Islet precursor cell (in vitro differentiated cells): ENCODE data around the gene UQCC5.

Source experiments
- DNase-seq: peaks from one replicate; pipeline ENCODE4 v3.0.0-alpha.2; 2018

UQCC5 gene, protein sequence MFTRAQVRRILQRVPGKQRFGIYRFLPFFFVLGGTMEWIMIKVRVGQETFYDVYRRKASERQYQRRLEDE

DNA sequence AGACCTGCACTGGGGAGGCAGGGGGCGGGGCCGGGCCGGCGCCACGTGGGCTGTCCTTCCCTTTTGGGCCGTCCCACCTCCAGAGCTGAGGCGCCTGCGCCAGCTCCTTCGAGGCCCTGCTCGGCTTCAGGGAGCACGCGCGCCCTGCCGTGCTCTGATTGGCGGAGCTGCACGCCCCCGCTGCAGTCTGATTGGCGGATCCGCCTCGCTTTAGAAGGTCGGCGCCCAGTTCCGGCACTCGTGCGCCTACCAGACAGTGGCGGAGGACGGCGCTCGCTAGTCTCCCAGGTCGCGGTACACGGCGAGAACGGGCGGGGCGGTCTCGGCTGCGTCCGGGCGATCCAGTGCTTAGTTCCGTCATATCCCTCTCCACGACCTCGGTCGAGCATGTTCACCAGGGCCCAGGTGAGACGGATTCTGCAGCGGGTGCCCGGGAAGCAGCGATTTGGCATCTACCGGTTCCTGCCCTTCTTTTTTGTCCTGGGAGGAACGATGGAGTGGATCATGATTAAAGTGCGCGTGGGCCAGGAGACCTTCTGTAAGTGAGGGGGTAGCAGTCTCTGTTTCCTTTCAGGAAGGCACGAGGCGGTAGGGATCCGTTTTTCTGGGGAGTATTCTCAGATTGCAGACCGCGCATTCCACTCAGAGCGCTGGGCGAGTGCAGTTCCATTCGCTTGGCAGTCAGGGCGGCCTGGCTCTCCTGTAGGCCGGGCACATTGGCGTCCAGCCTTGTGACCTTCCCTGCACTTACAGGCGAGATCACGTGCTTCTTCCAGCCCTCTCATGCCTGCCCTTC lies at the start of gene UQCC5:
UQCC5 (plus strand) TSS at position 237 of the 796 bp plus-strand sequence; CDS start at position 388, 151 bp downstream.
- DNase-seq, result peak; percentile 99

DNA sequence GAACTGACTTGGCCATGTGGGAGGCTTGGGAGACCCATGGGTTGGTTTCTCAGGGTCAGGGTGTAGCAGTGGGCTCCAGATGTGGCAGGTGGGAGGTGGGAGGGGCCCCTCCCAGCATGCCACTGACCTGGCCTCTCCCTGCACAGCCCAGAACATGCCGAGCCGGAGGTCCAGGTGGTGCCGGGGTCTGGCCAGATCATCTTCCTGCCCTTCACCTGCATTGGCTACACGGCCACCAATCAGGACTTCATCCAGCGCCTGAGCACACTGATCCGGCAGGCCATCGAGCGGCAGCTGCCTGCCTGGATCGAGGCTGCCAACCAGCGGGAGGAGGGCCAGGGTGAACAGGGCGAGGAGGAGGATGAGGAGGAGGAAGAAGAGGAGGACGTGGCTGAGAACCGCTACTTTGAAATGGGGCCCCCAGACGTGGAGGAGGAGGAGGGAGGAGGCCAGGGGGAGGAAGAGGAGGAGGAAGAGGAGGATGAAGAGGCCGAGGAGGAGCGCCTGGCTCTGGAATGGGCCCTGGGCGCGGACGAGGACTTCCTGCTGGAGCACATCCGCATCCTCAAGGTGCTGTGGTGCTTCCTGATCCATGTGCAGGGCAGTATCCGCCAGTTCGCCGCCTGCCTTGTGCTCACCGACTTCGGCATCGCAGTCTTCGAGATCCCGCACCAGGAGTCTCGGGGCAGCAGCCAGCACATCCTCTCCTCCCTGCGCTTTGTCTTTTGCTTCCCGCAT lies 49.2 kb upstream of the UQCC5 start:
- no peak for DNase-seq

DNA sequence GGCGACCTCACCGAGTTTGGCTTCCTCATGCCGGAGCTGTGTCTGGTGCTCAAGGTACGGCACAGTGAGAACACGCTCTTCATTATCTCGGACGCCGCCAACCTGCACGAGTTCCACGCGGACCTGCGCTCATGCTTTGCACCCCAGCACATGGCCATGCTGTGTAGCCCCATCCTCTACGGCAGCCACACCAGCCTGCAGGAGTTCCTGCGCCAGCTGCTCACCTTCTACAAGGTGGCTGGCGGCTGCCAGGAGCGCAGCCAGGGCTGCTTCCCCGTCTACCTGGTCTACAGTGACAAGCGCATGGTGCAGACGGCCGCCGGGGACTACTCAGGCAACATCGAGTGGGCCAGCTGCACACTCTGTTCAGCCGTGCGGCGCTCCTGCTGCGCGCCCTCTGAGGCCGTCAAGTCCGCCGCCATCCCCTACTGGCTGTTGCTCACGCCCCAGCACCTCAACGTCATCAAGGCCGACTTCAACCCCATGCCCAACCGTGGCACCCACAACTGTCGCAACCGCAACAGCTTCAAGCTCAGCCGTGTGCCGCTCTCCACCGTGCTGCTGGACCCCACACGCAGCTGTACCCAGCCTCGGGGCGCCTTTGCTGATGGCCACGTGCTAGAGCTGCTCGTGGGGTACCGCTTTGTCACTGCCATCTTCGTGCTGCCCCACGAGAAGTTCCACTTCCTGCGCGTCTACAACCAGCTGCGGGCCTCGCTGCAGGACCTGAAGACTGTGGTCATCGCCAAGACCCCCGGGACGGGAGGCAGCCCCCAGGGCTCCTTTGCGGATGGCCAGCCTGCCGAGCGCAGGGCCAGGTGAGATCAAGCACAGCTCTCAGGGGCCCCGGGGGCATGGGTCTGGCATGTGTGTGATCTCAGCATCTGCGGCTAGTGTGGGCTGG lies 48.4 kb upstream of the UQCC5 start:
- DNase-seq, result no peak

DNA sequence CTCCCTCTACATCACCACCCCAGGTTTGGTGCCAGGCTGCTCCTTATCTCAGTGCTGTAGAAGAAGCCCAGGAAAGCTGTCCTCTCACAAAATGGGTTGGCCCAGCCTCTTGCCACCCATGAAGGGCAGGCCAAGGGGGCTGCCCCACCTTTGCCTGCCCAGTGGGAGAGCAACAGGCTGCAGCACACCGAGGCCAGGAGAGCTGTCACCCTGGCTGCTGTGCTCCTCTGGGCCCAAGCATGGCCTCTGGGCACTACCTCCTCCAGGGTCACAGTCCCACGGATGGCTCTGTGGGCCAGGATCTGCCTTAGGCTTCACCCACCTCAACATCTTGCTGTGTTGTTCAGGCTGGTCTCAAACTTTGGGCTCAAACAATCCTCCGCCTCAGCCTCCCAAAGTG lies 47.7 kb upstream of the UQCC5 start:
- DNase-seq, result no peak

DNA sequence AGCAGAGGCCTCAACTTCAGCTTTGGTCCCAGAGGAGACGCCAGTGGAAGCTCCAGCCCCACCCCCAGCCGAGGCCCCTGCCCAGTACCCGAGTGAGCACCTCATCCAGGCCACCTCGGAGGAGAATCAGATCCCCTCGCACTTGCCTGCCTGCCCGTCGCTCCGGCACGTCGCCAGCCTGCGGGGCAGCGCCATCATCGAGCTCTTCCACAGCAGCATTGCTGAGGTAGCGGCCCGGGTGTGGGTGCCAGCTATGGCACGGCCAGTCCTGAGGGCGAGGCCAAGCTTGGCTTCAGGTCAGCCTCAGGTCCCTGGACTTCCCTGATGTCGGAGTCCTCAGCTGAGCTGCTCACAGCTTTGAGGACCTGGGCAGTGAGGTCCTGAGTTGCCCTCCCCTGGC lies 47.0 kb upstream of the UQCC5 start:
- DNase-seq, result no peak

DNA sequence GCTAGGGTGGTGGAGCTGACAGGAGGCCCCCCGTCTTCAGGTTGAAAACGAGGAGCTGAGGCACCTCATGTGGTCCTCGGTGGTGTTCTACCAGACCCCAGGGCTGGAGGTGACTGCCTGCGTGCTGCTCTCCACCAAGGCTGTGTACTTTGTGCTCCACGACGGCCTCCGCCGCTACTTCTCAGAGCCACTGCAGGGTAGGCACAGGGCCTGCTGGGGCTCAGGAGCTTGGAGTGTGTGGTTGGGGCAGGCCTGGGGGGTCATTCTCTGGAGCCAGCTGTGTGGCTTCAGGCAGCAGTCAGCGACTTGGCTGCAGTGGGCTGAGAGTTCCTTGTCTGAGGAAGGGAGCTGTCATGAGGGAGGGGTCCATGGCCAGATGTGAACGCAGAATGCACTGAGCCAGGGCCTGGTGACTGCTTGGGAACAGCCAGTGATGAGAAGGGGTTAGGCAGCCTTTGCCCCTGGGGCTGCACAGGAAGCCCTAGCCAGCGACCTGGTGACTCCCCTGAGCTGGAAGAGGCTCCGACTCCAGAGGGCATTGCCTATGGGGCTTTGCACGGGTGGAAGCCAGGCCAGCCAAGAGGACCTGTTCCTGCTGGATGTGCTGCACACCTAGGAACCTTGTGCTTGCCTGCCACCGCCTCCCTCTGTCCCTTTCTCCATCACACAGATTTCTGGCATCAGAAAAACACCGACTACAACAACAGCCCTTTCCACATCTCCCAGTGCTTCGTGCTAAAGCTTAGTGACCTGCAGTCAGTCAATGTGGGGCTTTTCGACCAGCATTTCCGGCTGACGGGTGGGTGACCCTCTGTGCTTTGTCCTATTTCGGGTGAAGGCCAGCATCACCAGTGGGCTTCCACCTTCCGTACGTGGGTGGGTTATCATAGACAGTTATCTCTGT lies 46.1 kb upstream of the UQCC5 start:
- no peak for DNase-seq

DNA sequence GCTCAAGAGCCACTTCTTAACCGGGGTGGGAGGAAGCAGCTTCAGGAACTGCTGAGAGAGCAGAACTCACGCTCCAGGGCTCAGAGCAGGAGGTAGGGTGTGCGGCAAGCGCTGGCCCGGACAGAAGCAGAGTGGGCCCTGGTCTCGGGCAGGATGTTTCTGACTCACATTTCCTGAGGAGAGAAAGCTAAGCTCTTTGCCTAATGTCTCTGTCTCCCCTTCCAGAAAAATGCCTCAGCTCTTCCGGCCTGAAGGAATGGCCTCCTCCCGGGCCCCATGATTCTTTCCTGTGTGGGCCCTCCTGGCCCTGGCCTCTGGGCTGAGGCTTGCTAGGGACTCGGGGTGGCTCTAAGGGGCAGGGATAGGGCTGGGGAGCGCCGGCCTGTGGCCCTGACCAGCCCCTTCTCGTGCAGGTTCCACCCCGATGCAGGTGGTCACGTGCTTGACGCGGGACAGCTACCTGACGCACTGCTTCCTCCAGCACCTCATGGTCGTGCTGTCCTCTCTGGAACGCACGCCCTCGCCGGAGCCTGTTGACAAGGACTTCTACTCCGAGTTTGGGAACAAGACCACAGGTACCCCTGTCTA lies 45.4 kb upstream of the UQCC5 start:
- DNase-seq, result no peak

DNA sequence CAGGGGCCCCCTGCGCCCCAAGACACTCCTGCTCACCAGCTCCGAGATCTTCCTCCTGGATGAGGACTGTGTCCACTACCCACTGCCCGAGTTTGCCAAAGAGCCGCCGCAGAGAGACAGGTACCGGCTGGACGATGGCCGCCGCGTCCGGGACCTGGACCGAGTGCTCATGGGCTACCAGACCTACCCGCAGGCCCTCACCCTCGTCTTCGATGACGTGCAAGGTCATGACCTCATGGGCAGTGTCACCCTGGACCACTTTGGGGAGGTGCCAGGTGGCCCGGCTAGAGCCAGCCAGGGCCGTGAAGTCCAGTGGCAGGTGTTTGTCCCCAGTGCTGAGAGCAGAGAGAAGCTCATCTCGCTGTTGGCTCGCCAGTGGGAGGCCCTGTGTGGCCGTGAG lies 44.3 kb upstream of the UQCC5 start:
- no peak for DNase-seq

DNA sequence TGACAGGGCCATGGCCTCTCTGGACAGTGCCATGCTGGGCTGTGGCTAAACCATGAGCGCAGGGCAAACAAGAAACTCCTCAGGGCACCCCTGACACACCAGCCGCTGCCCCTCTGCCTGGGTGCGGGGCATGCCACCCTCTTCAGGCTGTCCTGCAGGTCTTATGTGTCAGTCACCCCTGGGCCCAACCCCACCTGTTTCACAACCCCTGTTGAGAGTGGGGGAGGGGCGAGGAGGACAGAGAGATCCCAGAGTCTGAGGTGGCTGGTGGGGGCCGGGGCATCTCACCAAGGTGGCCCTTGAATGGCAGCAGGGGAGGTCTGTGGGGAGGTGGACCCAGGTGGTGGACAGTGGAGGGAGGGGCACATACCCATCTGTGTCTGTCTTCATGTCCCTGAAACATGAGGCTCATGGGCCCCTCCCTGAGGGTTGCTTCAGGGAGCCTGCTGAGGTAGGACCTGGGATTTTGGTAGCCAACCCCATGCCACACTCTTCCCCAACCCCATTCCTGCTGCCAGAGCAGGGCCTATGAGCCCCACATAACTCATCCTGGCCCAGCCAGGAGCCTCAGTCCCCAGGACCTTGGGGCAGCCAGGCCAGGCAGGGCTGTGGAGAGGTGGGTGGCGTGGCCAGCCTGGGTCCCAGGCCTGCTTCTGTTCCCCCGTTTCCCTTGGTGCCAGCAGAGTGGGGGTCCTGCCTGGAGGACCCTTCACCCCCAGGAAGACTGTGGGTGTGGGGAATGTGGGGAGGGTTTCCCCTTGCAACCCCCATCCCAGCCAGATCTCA lies 43.0 kb upstream of the UQCC5 start:
- no peak for DNase-seq

DNA sequence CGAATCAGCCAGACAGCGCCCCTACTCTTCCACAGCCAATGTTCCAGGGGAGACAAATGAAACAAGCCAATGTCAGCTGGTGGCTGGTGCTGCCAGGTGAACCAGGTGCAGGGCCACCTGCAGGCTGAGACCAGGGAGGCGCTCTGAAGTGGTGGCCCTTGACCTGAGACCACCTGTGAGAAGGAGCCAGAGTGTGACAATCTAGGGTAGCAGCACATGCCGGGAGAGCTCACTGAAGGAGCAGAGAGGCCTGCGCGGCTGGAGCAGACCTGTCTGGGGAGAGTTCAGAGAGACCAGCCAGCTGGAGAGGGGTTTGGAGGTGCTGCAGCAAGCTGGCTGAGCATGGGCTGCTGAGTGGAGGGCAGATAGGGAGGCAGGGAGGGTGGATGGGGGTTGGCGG lies 42.0 kb upstream of the UQCC5 start:
- no peak for DNase-seq

DNA sequence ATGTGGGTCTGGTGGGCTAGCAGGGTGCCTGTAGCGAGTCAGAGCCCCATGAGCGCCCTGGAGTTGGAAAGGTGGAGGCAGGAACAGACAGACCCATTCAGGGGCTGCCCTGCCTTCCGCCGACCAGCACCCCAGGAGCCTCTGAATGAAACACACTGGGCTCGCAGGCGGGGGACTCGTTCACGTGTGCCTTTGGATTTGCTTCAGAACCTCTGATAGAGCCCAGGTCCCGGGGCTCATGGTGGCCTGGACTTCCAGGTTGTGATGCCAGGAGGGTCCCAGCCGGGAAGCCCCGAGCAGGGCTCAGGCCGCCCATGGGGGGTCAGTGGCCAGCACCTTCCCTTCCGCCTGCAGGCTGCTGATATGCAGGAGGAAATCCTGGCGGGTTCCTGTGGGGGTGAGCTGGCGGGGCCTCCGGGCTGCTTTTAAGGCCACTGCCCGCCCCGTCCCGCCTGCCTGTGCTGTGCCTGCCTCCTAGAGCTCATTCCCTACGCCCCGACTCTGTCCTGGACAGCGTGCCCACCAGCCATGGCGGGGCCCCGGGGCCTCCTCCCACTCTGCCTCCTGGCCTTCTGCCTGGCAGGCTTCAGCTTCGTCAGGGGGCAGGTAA lies 41.4 kb upstream of the UQCC5 start, which contains the start of gene STAB1:
STAB1 (plus strand) TSS at position 453 of the 610 bp plus-strand sequence; CDS start at position 529, 76 bp downstream.
- DNase-seq, result no peak

DNA sequence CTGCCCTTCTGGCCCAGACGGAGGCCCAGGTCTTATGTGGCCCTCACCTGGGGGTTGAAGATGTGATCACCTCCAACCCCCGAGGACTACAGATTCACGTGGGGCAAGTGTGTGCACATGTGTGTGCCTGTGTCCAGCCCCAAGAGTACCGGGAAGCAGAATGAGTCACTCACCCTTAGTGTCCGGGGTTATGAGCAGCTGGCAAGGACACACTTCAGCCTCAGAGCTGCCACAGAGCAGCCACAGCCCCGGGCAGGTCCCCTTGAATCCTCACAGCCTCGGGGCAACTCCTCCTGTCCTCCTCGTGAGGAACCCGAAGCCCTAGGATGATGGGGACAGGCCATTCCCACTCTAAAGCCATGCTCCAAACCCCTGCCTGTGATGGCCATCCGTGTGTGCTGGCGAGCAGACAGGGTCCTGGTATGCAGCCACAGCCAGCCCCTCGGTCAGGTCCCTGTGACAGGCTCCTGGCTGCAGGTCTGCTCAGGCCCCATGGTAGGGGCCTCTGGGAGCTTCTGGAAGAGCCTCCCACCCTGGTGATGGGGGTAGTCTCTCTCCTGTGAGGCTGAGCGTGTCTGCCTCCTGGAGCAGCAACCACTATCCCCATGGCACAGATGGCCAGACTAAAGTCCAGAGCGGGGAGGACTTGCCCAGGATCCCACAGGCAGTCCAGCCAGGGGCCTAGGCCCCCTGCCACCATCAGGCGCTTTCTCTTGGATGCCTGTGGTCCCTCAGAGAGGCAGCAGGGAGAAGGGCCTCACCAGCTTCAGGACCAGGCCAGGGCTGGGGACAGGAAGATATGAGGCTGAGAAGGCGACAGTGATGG lies 40.4 kb upstream of the UQCC5 start:
- DNase-seq, result no peak

DNA sequence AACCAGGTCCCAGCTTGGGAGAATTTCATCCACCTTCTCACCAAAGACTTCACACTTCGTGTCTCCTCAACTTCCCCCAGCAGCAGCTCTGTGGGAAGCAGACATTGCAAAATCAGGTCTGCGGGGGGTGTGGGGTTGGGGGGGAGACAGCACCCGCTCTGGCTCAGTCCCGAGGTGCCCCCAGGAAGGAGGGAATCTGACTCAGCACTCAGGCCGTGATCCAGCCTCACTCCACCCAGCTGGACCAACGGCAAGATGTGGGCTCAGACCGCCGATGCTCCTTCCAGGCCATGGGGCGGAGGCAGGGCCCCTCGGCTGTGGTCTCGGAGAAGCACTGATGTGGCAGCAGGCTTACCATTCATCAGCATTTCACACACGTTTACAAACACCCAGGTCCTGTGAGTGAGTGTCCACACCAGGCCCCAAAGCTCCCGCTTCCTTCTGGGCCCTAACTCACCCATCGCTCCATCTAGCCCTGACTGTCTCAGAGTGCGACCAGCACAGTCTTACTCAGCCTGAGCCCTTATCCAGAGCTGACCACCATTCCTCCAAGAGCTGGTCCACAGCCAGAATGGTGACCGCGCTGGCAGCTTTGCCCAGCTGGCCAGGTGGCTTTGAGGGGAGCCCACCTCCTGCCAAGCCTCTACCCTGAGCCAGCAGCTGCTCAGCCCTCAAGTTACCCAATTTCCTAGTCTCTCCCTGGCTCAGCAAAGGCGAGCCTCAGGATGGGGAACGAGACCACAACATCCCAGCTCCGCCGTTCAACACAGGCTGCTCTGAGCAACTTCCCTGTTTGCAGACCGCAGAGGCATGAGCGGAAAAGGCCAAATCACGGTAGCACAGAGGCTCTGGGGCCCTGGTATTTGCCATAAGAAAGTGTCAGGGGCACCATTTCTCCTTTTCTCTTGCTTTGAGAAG lies 38.0 kb upstream of the UQCC5 start:
- DNase-seq, result no peak

DNA sequence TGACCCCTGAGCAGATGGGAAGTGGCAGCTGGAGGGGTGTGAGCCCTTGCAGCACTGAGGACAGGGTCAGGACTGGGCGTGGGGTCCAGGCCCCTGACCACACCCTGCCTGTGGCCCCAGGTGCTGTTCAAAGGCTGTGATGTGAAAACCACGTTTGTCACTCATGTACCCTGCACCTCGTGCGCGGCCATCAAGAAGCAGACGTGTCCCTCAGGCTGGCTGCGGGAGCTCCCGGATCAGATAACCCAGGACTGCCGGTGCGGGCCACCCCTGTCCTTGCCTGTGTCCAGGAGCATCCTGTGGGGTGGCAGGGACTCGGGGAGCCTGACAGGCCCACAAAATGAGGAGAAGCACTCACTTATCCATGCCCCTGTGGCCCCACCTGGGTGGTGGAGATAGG lies 35.4 kb upstream of the UQCC5 start:
- DNase-seq, result no peak

DNA sequence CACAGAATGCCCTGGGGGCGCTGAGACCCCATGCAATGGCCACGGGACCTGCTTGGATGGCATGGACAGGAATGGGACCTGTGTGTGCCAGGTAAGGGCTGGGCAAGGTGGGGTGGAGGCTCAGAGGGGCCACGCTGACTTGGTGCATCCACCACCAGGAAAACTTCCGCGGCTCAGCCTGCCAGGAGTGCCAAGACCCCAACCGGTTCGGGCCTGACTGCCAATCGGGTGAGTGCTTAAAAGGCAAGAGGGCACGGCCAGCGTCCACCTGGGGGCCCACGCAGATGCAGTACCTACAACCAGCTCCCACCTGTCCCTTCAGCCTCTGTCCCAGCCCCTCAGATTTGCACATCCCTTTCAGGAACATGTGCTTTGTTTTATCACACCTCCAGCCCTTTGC lies 34.4 kb upstream of the UQCC5 start:
- DNase-seq, result no peak

DNA sequence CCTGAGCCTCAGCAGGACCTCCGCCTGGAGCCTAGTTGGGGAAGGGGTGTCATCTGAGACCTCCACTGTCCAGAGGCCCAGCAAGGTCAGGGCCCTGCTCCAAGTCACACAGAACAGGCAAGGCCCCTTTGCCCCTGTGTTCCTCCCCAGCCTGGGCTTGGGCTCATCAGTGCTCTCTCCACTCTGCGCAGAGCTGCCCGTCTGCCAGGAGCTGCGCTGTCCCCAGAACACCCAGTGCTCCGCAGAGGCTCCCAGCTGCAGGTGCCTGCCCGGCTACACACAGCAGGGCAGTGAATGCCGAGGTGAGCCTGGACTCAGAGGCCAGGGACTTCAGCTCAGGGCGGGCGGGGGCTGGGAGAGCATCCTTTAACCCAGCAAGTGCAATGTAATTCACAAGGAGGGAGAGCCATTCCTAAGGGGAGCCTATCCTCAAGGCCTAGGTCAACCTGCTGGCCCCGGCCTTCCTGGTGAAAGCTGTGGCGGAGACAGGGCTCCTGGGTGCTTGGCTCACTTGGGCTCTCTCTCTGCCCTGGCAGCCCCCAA lies 33.5 kb upstream of the UQCC5 start:
- no peak for DNase-seq

DNA sequence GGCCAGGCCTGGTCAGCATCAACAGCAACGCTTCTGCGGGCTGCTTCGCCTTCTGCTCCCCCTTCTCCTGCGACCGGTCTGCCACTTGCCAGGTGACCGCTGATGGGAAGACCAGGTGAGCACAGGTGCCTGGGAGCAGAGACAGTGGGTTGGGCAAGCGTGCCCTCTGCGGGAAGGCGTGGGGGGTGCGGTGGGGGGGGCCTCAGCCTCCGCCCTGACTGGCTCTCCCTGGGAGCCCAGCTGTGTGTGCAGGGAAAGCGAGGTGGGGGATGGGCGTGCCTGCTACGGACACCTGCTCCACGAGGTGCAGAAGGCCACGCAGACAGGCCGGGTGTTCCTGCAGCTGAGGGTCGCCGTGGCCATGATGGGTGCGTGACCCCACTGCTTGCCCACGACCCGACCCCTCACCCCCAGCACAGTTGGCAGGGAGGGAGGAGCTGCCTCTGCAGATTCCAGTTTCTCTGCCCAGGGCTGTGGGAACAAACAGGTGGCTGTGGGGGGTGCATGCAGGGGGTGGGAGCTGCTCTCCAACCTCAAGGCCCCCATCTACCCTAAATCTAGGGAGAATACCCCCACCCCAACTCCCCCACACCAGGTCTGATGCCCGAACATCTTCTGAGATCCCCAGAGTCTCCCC lies 32.5 kb upstream of the UQCC5 start:
- no peak for DNase-seq
